Choroid plexus epithelial cell (primary cell): Measurements from ENCODE around the gene MXI1.
"Not testable (repeated sequence)": the region's sequence is repeated elsewhere in the genome, so short reads cannot be mapped to it uniquely, and the experiment has no call there.

ENCODE experiments used
- DNase-seq: peaks from one replicate; pipeline ENCODE4 v3.0.0-alpha.2; 2010; ENCODE audit warnings: low read depth
- H3K4me3 ChIP-seq: 2 replicates; pipeline ENCODE4 v1.5.1; 2011; ENCODE audit warnings: low read depth, mild to moderate bottlenecking, control low read depth, low read length, moderate library complexity
- CTCF ChIP-seq: conservative IDR thresholded peaks from 2 replicates; pipeline ENCODE4 v1.5.1; 2011; ENCODE audit warnings: low read depth, mild to moderate bottlenecking, control low read depth, inconsistent platforms, low read length, moderate library complexity

MXI1 gene

DNA sequence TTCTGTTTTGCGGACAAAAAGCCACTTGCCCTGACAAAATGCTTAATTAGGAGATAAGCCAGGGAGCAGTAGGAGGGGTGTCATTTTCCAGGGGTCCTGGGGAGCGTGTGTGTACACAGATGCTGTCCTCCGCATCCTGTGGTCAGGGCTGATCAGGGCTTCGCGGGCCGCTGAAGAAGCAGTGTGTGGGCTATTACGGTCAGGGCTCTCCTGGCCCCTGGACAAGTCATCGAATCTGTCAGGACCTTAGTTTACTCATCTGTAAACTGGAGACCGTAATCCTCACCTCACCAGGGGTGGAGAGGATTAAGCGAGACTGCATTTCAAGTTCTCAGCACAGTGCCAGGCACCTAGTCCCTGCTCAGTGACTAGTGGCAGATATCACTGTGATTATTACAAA lies 26.0 kb upstream of the MXI1 start:
- no peak for DNase-seq
- TF ChIP-seq CTCF: no peak
- H3K4me3 ChIP-seq: no peak overlapping the region

DNA sequence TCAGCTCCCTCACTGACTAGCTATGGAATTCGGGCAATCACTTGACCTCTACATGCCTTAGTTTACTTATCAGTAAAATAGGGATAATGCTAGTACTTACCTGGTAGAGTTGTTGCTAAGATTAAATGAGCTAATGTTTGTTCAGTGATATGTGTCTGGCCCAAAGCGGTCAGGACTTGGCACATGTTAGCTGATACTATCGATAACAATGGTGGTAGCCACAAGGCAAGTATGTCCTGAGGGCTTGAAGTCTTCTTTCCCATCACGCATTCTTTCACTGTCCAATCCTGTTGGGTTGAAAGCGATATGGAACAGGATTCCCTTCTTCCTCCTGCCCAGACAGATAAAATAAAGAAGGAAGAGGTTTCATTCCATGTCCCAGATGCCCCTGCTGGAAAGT lies 25.5 kb upstream of the MXI1 start:
- TF ChIP-seq CTCF: no peak
- DNase-seq: no peak
- no peak overlapping the region for H3K4me3 ChIP-seq

GRCh38 chr10:110184398-110184797 lies 23.0 kb upstream of the MXI1 start:
- DNase-seq: no peak
- no peak for TF ChIP-seq CTCF
- H3K4me3 ChIP-seq: no peak overlapping the region

GRCh38 chr10:110185646-110186182 lies 21.7 kb upstream of the MXI1 start:
- not testable (repeated sequence) for DNase-seq, H3K4me3 ChIP-seq

DNA sequence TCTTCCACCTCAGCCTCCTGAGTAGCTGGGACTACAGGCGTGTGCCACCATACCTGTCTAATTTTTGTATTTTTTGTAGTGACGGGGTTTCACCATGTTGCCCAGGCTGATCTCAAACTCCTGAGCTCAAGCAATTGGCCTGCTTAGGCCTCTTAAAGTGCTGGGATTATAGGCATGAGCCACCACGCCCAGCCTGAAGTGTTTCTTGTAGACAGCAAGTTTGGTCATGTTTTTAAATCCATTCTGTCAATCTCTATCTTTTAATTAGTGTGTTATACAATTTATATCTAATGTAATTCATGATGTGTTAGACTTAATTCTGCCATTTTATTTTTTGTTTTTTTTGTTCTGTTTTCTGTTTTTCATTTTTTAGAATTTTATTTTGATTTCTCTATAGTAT lies 17.2 kb upstream of the MXI1 start:
- H3K4me3 ChIP-seq: no peak overlapping the region
- TF ChIP-seq CTCF: no peak
- DNase-seq: no peak

DNA sequence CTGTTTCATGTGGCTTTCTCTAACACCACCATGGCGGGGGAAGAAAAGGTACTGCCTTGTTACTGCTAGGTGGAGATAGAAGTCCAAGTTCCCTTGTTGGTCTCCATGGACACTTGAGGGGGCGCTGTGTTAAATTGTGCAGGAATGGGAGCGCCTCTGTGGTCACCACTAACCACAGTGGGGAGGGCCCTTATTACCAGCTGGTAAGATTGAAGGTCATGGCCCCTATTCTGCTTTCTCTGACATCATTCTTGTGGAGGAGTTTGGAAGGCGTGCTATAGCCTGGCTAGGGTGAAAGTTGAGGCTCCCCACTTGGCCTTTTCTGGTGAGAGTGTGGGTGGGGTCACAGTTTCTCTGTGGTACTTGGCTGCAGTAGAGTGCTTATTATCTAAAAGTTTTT lies 14.9 kb upstream of the MXI1 start:
- peak; percentile 17 for TF ChIP-seq CTCF
- no peak for DNase-seq
- H3K4me3 ChIP-seq: no peak overlapping the region

DNA sequence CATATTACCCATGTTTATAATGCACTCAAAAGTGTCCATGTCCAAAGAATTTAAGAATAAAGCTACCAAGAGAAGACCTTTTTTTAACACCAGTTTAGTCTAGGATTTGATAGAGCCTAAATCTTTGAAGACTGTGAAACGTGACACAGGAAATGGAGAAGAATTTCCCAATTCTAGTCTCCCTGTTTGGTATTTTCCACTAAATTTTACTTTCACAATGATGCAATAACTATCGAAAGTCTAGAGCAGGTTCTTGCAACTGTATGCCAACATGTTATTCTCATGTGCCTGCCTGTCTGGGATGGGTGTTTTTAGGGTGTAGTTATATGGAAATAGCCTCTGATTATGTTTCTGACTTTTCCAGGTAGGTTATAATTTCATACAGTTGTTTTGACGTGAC lies 6.9 kb upstream of the MXI1 start:
- no peak overlapping the region for H3K4me3 ChIP-seq
- TF ChIP-seq CTCF: no peak
- DNase-seq: no peak

DNA sequence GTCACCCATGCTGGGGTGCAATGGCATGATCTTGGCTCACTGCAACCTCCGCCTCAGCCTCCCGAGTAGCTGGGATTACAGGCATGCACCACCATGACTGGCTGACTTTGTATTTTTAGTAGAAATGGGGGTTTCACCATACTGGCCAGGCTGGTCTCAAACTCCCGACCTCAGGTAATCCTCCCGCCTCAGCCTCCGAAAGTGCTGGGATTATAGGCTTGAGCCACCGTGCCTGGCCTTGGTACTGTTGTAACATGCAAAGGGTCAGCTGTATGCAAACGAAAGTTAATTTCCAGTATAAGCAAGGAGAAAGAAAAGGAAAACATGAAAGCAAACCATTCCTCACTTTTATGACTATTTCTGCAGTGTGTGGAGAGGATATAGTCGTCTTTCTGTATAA lies 6.4 kb upstream of the MXI1 start:
- not testable (repeated sequence) for DNase-seq, H3K4me3 ChIP-seq
